Tongue (tissue), 2 donors: ENCODE data around the gene TMA7B. TPM values are rescaled to one million over a fixed set of nuclear protein-coding genes. Genes with fewer than 3 reads are reported as not detected.

Experiments used
- DNase-seq: peaks from one replicate; pipeline ENCODE4 v3.0.0-alpha.2; 2015
- total RNA-seq: library from RNA; depleted of rRNA; stranded (reverse); fragments of >200 nt; gene quantifications from one replicate; pipeline ENCODE4 v1.2.3, GENCODE V29; 2014

TMA7B gene
- total RNA-seq, 1 donor from 2014 or later = not detected

GRCh38 chr22:39954584-39955055 lies 5.6 kb upstream of the TMA7B start:
- DNase-seq = peak; percentile 83

GRCh38 chr22:39955675-39956074 lies 4.5 kb upstream of the TMA7B start:
- no peak for DNase-seq

- DNase-seq = no peak
Observed at GRCh38 chr22:39956932-39957664, 3.1 kb upstream of the TMA7B start.

- no peak for DNase-seq
Observed at GRCh38 chr22:39958009-39958711, 2.0 kb upstream of the TMA7B start.

GRCh38 chr22:39958949-39959639 lies 1.1 kb upstream of the TMA7B start:
- no peak for DNase-seq

- peak; percentile 63 for DNase-seq
Observed at GRCh38 chr22:39960791-39961746, 872 bp downstream of the TMA7B start.

- DNase-seq = no peak
Observed at GRCh38 chr22:39962071-39962470, 1.9 kb downstream of the TMA7B start.

- DNase-seq = no peak
Observed at GRCh38 chr22:39965748-39966147, 5.6 kb downstream of the TMA7B start.

GRCh38 chr22:39966470-39966869 lies 6.3 kb downstream of the TMA7B start:
- no peak for DNase-seq

GRCh38 chr22:39967103-39967829 lies 7.1 kb downstream of the TMA7B start:
- no peak for DNase-seq

- DNase-seq = no peak
Observed at GRCh38 chr22:39967996-39968972, 8.1 kb downstream of the TMA7B start.

GRCh38 chr22:39970742-39971141 lies 10.5 kb downstream of the TMA7B start:
- no peak for DNase-seq

- no peak for DNase-seq
Observed at GRCh38 chr22:39972641-39973040, 12.4 kb downstream of the TMA7B start.

GRCh38 chr22:39973656-39974055 lies 13.5 kb downstream of the TMA7B start:
- DNase-seq = no peak

GRCh38 chr22:39974065-39974464 lies 13.9 kb downstream of the TMA7B start:
- no peak for DNase-seq

- DNase-seq = no peak
Observed at GRCh38 chr22:39979048-39979447, 18.9 kb downstream of the TMA7B start.

- no peak for DNase-seq
Observed at GRCh38 chr22:39979458-39979857, 19.3 kb downstream of the TMA7B start.

- DNase-seq = no peak
Observed at GRCh38 chr22:39980596-39980995, 20.4 kb downstream of the TMA7B start.

- DNase-seq = no peak
Observed at GRCh38 chr22:39983346-39983745, 23.1 kb downstream of the TMA7B start.

- no peak for DNase-seq
Observed at GRCh38 chr22:39984006-39984405, 23.8 kb downstream of the TMA7B start.
